Aorta (tissue), 5 donors: ENCODE measurements around the gene ZFYVE1. TPM values are rescaled to one million over a fixed set of nuclear protein-coding genes. Genes with fewer than 3 reads are reported as not detected.
"Not testable (repeated sequence)": the region's sequence is repeated elsewhere in the genome, so short reads cannot be mapped to it uniquely, and the experiment has no call there.

Experiments
- ATAC-seq: fragments of 200-7000 bp; cut with Tn5 transposase; one replicate; pipeline ENCODE4 v1.9.1; 2022; ENCODE audit warnings: moderate library complexity; ENCODE audit not compliant: low FRiP score
- DNase-seq, 2 donors: peaks; one replicate each; pipeline ENCODE4 v3.0.0-alpha.2; 2020
- H3K27ac ChIP-seq, 2 donors: one replicate each; pipeline ENCODE4 v1.5.1; 2013; ENCODE audit warnings: low read length in 2 of 2, mild to moderate bottlenecking in 2 of 2, moderate library complexity in 2 of 2, control low read depth in 1 of 2, inconsistent platforms in 1 of 2, low read depth in 1 of 2
- H3K27me3 ChIP-seq, 2 donors: one replicate each; pipeline ENCODE4 v1.6.1; 2013; ENCODE audit warnings: control low read depth in 1 of 2, low read length in 1 of 2, mild to moderate bottlenecking in 1 of 2, moderate library complexity in 1 of 2; ENCODE audit not compliant: insufficient read depth in 2 of 2, control insufficient read depth in 1 of 2
- H3K36me3 ChIP-seq, 2 donors: one replicate each; pipeline ENCODE4 v1.6.1; 2013; ENCODE audit warnings: control low read depth in 1 of 2, low read length in 1 of 2, mild to moderate bottlenecking in 1 of 2; ENCODE audit not compliant: insufficient read depth in 2 of 2, control insufficient read depth in 1 of 2
- H3K4me1 ChIP-seq, 2 donors: one replicate each; pipeline ENCODE4 v1.6.1; 2013; ENCODE audit warnings: low read length in 2 of 2, control low read depth in 1 of 2, mild to moderate bottlenecking in 1 of 2, moderate library complexity in 1 of 2; ENCODE audit not compliant: insufficient read depth in 2 of 2, control insufficient read depth in 1 of 2
- H3K4me3 ChIP-seq, 2 donors: one replicate each; pipeline ENCODE4 v1.5.1; 2013; ENCODE audit warnings: low read length in 2 of 2, control low read depth in 1 of 2, mild to moderate bottlenecking in 1 of 2
- H3K9me3 ChIP-seq: one replicate; pipeline ENCODE4 v1.6.1; 2013; ENCODE audit warnings: mild to moderate bottlenecking, low read length; ENCODE audit not compliant: control insufficient read depth
- WGBS, 2 donors: extraction: QIAGEN DNeasy Blood & Tissue Kit; methylation state at CpG; one replicate each; pipeline ENCODE4 v1.1.7; 2013; 5-methylcytosine and 5-hydroxymethylcytosine counted together
- intact Hi-C, 2 donors: fragments of 100-400 bp; cut with DNase I; formaldehyde crosslinking; loops; one replicate each; pipeline versions ENCODE4 v1.14.2 to v1.15.0; 2022
- polyA plus RNA-seq, 2 donors: library from polyadenylated mRNA; stranded (reverse); fragments of 200-250 nt; gene quantifications; one replicate each; pipeline ENCODE4 v1.2.3, GENCODE V29; 2013
- total RNA-seq, 2 donors: library from RNA; stranded (reverse); fragmentation: NEBNext Ultra II Directional; extraction: Animal tissue kit (Norgen Biotek cat#: 25700); gene quantifications; one replicate each; pipeline ENCODE4 v1.2.1, GENCODE V29; 2021
- donor health status: healthy with polysubstance abuse.
- donor health status: Bipolar disorder and iron deficiency.
- donor health status: DM: no; HTN: no; CAD: no.
- donor health status: DM: no; HTN: no; CAD: no.
- donor health status: DM: yes; HTN: yes; CAD: no.

Gene ZFYVE1
- total and polyA plus RNA-seq, 4 donors = 4.8 to 25.2 (median 11.9) TPM

DNA sequence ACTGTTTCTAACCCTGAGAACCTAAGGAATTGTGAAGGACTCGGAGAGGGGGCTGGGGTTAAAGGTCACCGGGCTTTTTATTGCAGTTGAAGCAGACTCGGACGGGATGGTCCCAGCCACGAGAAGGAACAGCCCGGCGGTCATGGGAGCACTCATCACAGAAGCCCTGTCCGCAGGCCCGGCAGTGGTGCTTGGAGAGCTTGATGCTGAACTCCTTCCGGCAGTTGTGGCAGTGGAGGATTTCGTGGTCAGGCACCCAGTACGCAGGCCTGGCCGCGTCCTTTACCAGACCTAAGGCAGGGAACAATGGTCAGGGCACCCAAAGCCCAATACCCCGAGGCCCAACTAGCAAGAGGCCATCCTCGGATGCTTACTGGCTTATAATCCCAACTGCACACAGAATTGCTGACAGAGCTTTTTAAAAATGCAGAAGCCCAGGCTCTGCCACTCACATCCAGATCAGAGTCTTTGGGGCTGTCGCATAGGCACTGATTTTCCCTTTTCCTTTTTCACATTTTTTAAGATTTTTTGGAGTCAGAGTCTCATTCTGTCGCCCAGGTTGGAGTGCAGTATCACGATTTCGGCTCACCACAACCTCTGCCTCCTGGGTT, 56.0 kb downstream of the ZFYVE1 start:
- no peaks in the 10 kb centered on the region for H3K27me3 ChIP-seq
- no peaks in the 10 kb centered on the region for H3K4me1 ChIP-seq
- no peak overlapping the region for H3K27ac ChIP-seq
- intact Hi-C loops = no loop called here
- H3K9me3 ChIP-seq = no peaks in the 10 kb centered on the region
- peaks cover 0 to 28% of the 10 kb centered on the region in 2 donors for H3K36me3 ChIP-seq
- no peak overlapping the region for H3K4me3 ChIP-seq
- no peak for ATAC-seq
- DNase-seq = no peak
- 84 to 90% methylated on average over 20 of the region's 20 CpGs for WGBS, 2 donors

DNA sequence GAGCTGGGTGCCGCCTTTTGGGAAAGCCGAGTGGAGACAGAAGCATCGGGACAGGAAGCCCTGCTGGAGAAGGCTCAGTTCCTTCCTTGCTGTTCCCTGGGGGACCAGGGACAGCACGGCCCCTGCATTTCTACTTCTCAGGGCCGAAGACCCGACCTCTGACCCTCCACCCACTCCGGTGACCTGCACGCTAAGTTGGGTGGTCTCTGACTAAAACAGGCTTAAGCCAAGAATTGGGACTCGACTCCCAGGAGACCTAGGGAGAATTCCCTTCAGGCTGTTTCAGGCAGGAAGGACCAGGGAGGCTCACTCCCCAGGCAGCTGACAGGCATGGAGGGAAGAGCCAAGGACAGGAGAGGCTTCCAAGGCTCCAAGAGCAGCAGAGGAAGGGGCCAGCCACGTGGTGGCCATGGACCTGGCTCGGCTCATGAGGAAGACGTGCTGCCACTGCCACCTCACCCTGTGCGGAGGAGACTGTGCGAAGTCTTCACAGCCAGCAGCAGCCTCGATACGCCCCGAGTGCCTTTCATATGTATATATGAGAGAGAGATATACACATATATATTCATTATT, 56.8 kb downstream of the ZFYVE1 start:
- intact Hi-C loops = no loop called here
- Histone ChIP-seq H3K36me3 (peaks cover 0 to 23% of the 10 kb centered on the region in 2 donors), H3K27ac (no peak overlapping the region), H3K4me3 (no peak overlapping the region), H3K9me3 (no peaks in the 10 kb centered on the region), H3K4me1 (no peaks in the 10 kb centered on the region), H3K27me3 (no peaks in the 10 kb centered on the region)
- DNase-seq (no peak), ATAC-seq (no peak)
- WGBS, 2 donors = 82 to 83% methylated on average over 17 of the region's 17 CpGs

DNA sequence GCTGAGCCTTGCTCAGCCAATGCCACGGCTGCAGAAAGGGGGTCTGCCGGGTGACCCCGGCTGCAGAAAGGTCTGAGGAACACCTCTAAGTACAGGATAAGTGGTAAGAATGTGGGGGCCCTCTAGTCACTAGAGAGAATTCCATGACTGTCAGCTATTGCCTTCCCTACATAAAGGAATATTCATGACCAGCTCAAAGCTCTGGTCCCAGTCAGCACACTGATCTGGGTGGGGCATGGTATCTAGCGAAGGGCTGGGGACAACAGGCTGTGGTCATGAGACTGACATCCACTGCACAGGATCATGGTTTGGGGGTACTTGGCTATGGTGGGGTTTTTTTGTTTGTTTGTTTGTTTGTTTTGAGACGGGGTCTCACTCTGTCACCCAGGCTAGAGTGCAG, 58.6 kb downstream of the ZFYVE1 start:
- H3K4me1 ChIP-seq = no peaks in the 10 kb centered on the region
- no peak overlapping the region for H3K27ac ChIP-seq
- ATAC-seq (no peak), DNase-seq (no peak)
- 92 to 97% methylated on average over 5 of the region's 5 CpGs for WGBS, 2 donors
- no peak overlapping the region for H3K4me3 ChIP-seq
- no peaks in the 10 kb centered on the region for H3K9me3 ChIP-seq
- H3K36me3 ChIP-seq = peaks cover 0 to 13% of the 10 kb centered on the region in 2 donors
- intact Hi-C loops = no loop called here
- no peaks in the 10 kb centered on the region for H3K27me3 ChIP-seq

DNA sequence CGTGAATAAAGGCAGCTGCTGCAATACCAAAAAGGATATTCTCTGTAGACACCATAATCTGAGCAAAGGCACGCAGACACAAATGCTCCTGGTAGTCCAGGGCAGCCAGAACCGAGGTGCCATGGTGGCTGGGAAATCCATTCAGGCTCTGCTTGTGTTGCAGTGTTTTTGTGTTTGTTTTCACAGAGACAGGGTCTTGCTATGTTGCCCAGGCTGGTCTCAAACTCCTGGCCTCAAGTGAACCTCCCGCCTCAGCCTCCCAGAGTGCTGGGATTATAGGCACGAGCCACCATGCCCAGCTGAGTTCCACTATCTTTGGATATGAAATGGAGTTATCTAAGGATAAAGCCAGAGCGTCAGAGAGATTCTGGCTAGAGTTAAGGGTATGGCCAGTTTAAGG, 60.9 kb downstream of the ZFYVE1 start:
- no peak for ATAC-seq
- WGBS, 2 donors = 86 to 87% methylated on average over 6 of the region's 6 CpGs

DNA sequence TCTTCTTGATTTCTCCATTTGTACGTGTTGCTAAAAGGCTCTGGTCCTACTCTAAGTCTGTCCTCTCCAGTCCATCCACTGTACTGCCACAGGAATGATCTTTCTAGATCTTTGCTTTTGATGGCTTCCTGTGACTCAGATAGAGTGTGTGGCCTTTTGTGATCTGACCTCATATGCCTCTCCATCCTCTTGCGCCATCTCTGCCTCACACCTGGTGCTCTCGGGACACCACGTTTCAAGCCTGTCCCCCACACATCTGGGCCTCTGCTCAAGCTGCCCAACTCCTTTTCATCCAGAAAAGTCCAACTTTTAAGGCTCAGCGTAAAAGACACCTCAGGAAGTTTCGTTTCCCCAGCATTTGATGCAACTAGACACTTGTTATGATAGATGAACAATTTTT, 61.7 kb downstream of the ZFYVE1 start:
- ATAC-seq (no peak), DNase-seq (no peak)
- Histone ChIP-seq H3K27ac (no peak overlapping the region), H3K4me3 (no peak overlapping the region), H3K4me1 (no peaks in the 10 kb centered on the region), H3K27me3 (no peaks in the 10 kb centered on the region), H3K36me3 (peaks cover 0 to 6% of the 10 kb centered on the region in 2 donors), H3K9me3 (no peaks in the 10 kb centered on the region)
- 80 to 89% methylated on average over 6 of the region's 6 CpGs for WGBS, 2 donors
- intact Hi-C loops = no loop called here

More for the DNA sequence above, 60.9 kb downstream of the ZFYVE1 start:
- DNase-seq = no peak
- intact Hi-C loops = no loop called here
- Histone ChIP-seq H3K27me3 (no peaks in the 10 kb centered on the region), H3K36me3 (peaks cover 0 to 9% of the 10 kb centered on the region in 2 donors), H3K4me3 (no peak overlapping the region), H3K9me3 (no peaks in the 10 kb centered on the region), H3K4me1 (no peaks in the 10 kb centered on the region), H3K27ac (no peak overlapping the region)

DNA sequence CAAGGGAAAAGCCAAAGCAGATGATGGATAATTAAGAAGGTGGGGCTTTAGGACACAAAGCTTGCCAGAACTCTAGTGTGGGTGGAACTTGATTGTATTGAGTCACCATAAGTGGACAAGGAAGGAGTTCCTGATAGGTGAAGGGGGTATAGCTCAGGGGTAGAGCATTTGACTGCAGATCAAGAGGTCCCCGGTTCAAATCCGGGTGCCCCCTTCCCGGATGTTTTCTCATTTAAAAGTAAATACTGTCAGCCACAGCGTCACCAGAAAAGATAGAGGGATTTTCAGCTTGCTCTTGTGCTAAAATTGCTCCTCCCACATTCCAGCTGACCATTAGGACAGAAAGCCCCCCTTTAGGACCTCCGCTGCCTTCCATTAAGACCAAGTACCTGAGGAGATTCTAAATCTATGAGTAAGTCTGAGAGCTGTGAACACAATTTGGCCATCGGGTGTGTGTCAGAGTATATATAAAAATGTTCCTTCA, 64.0 kb downstream of the ZFYVE1 start:
- no peak for ATAC-seq
- Histone ChIP-seq H3K4me1 (no peaks in the 10 kb centered on the region), H3K27ac (no peak overlapping the region), H3K9me3 (no peaks in the 10 kb centered on the region), H3K27me3 (no peaks in the 10 kb centered on the region), H3K4me3 (no peak overlapping the region), H3K36me3 (peaks cover 0 to 6% of the 10 kb centered on the region in 2 donors)
- intact Hi-C loops = no loop called here
- DNase-seq = no peak
- 66 to 68% methylated on average over 6 of the region's 6 CpGs for WGBS, 2 donors

DNA sequence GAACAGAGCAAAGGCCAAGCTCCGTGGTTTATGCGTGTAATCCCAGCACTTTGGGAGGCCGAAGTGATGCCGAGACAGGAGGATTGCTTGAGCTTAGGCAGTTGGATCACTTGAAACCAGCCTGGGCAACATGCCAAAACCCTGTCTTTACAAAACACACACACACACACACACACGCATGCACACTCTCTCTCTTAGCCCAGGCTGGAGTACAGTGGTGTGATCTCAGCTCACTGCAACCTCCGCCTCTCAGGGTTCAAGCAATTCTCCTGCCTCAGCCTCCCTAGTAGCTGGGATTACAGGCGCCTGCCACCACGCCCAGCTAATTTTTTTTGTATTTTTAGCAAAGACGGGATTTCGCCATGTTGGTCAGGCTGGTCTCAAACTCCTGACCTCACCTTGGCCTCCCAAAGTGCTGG, 64.6 kb downstream of the ZFYVE1 start:
- H3K36me3 ChIP-seq, H3K4me1 ChIP-seq, H3K9me3 ChIP-seq, intact Hi-C loops, H3K27ac ChIP-seq, ATAC-seq, H3K27me3 ChIP-seq, DNase-seq, H3K4me3 ChIP-seq: not testable (repeated sequence)
- WGBS, 2 donors = 66 to 72% methylated on average over 10 of the region's 10 CpGs

DNA sequence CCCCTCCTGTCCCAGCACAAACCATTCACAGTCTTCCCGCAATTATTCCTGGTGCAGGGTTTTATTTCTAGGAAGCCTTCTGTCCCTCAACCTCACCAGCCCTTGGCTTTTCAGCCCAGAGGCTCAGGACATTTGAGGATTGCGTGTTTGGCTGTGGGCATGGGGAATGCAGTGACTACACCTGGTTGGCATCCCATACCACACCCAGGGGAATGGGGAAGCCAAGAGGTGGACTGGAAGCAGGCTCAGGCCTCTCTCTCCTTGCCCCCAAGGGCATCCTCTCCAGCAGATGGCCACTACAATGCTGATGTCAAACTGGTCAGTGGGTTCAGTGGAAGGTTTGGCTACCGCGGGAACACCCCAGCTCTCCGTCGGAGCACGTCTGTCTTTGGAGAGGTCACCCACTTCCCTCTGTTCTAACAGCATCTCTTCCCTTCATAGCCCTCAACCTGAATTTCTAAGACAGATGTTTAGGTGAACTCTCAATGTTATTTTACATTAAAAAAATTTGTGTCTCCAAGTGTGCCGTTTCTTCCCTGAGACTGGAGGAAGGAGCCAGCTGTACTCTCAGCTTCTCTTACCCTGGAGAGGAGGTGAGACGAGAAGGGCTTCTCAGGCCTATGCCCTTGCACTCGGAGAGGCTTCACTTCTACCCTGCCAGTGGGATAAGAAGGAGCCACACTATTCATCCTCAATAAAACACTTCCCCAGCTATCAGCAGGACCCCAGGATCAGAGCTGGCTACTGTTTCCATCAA, 65.1 kb downstream of the ZFYVE1 start:
- DNase-seq (peak in 1 of 2 donors; percentile 22), ATAC-seq (no peak)
- intact Hi-C loops = no loop called here
- WGBS, 2 donors = 84 to 87% methylated on average over 10 of the region's 10 CpGs
- Histone ChIP-seq H3K9me3 (no peaks in the 10 kb centered on the region), H3K27ac (no peak overlapping the region), H3K4me3 (no peak overlapping the region), H3K36me3 (peaks cover 0 to 6% of the 10 kb centered on the region in 2 donors), H3K27me3 (no peaks in the 10 kb centered on the region), H3K4me1 (no peaks in the 10 kb centered on the region)
